ELF-1 (cell line): ENCODE results near the gene LDLRAD3.
A peak's percentile ranks its signal among the peaks of the same experiment; 100 is the strongest.

ENCODE experiments used
- DNase-seq: peaks from one replicate; pipeline ENCODE4 v3.0.0-alpha.2; 2016; ENCODE audit warnings: low read depth, low spot score

The LDLRAD3 gene

GRCh38 chr11:36016263-36016662 lies 72.4 kb downstream of the LDLRAD3 start:
- DNase-seq: no peak

- no peak for DNase-seq
These were observed 72.8 kb downstream of the LDLRAD3 start for GRCh38 chr11:36016709-36017108.

- no peak for DNase-seq
These were observed 75.2 kb downstream of the LDLRAD3 start for GRCh38 chr11:36019005-36019596.

GRCh38 chr11:36019722-36020121 lies 75.9 kb downstream of the LDLRAD3 start:
- DNase-seq: no peak

GRCh38 chr11:36022882-36023281 lies 79.0 kb downstream of the LDLRAD3 start:
- no peak for DNase-seq

- no peak for DNase-seq
These were observed 80.1 kb downstream of the LDLRAD3 start for GRCh38 chr11:36023922-36024321.

GRCh38 chr11:36024716-36025115 lies 80.9 kb downstream of the LDLRAD3 start:
- no peak for DNase-seq

- no peak for DNase-seq
These were observed 82.6 kb downstream of the LDLRAD3 start for GRCh38 chr11:36026315-36026968.

- DNase-seq: peak; percentile 48
These were observed 83.9 kb downstream of the LDLRAD3 start for GRCh38 chr11:36027731-36028130.

- no peak for DNase-seq
These were observed 85.8 kb downstream of the LDLRAD3 start for GRCh38 chr11:36029616-36030015.

GRCh38 chr11:36030731-36031281 lies 86.9 kb downstream of the LDLRAD3 start:
- peak; percentile 20 for DNase-seq

- DNase-seq: peak; percentile 43
These were observed 89.4 kb downstream of the LDLRAD3 start for GRCh38 chr11:36033082-36033751.

GRCh38 chr11:36033936-36034335 lies 90.1 kb downstream of the LDLRAD3 start:
- no peak for DNase-seq

GRCh38 chr11:36034551-36035331 lies 90.9 kb downstream of the LDLRAD3 start:
- peak; percentile 37 for DNase-seq

- DNase-seq: no peak
These were observed 91.6 kb downstream of the LDLRAD3 start for GRCh38 chr11:36035454-36035853.

GRCh38 chr11:36035999-36036398 lies 92.1 kb downstream of the LDLRAD3 start:
- DNase-seq: no peak

- no peak for DNase-seq
These were observed 93.2 kb downstream of the LDLRAD3 start for GRCh38 chr11:36037031-36037430.

GRCh38 chr11:36038541-36038940 lies 94.7 kb downstream of the LDLRAD3 start:
- no peak for DNase-seq

- DNase-seq: no peak
These were observed 95.6 kb downstream of the LDLRAD3 start for GRCh38 chr11:36039471-36039870.

- DNase-seq: no peak
These were observed 98.2 kb downstream of the LDLRAD3 start for GRCh38 chr11:36041988-36042611.

- DNase-seq: no peak
These were observed 100.8 kb downstream of the LDLRAD3 start for GRCh38 chr11:36044636-36045035.
